Measurements from ENCODE around the gene TMEM62. TPM values are rescaled to one million over a fixed set of nuclear protein-coding genes. Genes with fewer than 3 reads are reported as not detected.

Gene TMEM62
- total RNA-seq, 1 donor from 2014 or later: 15.4 TPM

GRCh38 chr15:43229977-43230376 lies 96.6 kb downstream of the TMEM62 start:
- no peak for DNase-seq (ENCODE audit: low read depth, low spot score)

GRCh38 chr15:43230640-43231115 lies 97.3 kb downstream of the TMEM62 start:
- DNase-seq (ENCODE audit: low read depth, low spot score): no peak

- no peak for DNase-seq (ENCODE audit: low read depth, low spot score)
Observed at GRCh38 chr15:43232289-43232874, 99.0 kb downstream of the TMEM62 start.

Other genes starting within 250 kb of the TMEM62 start
- gene TTBK2, start 212.8 kb upstream of the TMEM62 start, total RNA-seq: 7.6 and 12.3 TPM in 2 replicates
- gene UBR1, start 27.5 kb upstream of the TMEM62 start, total RNA-seq: 25.7 and 39.5 TPM in 2 replicates
- 72.9 and 74.8 TPM in 2 replicates for gene CCNDBP1, start 51.8 kb downstream of the TMEM62 start, total RNA-seq
- gene EPB42, start 87.4 kb downstream of the TMEM62 start, total RNA-seq: not detected in 2 replicates
- gene TGM5, start 133.3 kb downstream of the TMEM62 start, total RNA-seq: not detected in 2 replicates
- gene TGM7, start 168.7 kb downstream of the TMEM62 start, total RNA-seq: not detected in 2 replicates
- 5.5 and 9.2 TPM in 2 replicates for gene LCMT2, start 197.0 kb downstream of the TMEM62 start, total RNA-seq
- 14.6 and 23.7 TPM in 2 replicates for gene ZSCAN29, start 237.5 kb downstream of the TMEM62 start, total RNA-seq
- gene TUBGCP4, start 237.5 kb downstream of the TMEM62 start, total RNA-seq: 12.7 and 21.3 TPM in 2 replicates

All from pulmonary artery endothelial cell (primary cell).